Measurements from ENCODE around the gene PDE6C. TPM values are rescaled to one million over a fixed set of nuclear protein-coding genes. Genes with fewer than 3 reads are reported as not detected.

Gene PDE6C
- total and polyA plus RNA-seq, 2 of the 4 experiments (the other 2 are of a cell fraction): not detected

GRCh38 chr10:93573051-93573909 lies 39.1 kb upstream of the PDE6C start (continued):
- no peak for TF ChIP-seq CTCF (conservative IDR thresholded peaks at IDR 0.05; ENCODE audit: low read depth, low read length)

- CTCF ChIA-PET: interaction anchor here (0.6 kb wide), 1 partner anchor 32 kb away, joined by 3 read pairs; no protein-coding TSS in a partner anchor
- no peak overlapping the region for H2BK120ac ChIP-seq (ENCODE audit: low read depth, low read length)
- WGBS, 2 experiments (ENCODE audit: extremely low coverage in 2 of 2, insufficient read length in 1 of 2): no CpG with 5 or more reads among the region's 3 CpGs
- no peak overlapping the region for H4K91ac ChIP-seq (ENCODE audit: insufficient read depth, low read depth, low read length)
- H2BK5ac ChIP-seq (ENCODE audit: low read depth, low read length, poor library complexity, severe bottlenecking): no peak overlapping the region
- H2AK5ac ChIP-seq (ENCODE audit: low read depth, low read length): no peak overlapping the region
- no peaks in the 10 kb centered on the region for H3K79me1 ChIP-seq (ENCODE audit: low read depth in 1 of 2, low read length in 2 of 2)
- BruUV-seq (replicated peaks): no TSS peak
- no peaks in the 10 kb centered on the region for H3K9me1 ChIP-seq (ENCODE audit: insufficient read depth, low read length)
- H3K4me1 ChIP-seq (ENCODE audit: control insufficient read depth, insufficient read depth, low read length): no peaks in the 10 kb centered on the region
- no peak for TF ChIP-seq NFE2L2 (IDR thresholded peaks at IDR 0.05; ENCODE audit: low read depth, low read length)
- in situ Hi-C loops (cut with MboI; ENCODE audit: low sequenced_read_pairs) (no loop called here), intact Hi-C loops (cut with micrococcal nuclease) (no loop called here), dilution Hi-C loops (cut with HindIII; ENCODE audit: low sequenced_read_pairs, unreplicated experiment) (no loop called here)
- no peak overlapping the region for H4K5ac ChIP-seq (ENCODE audit: low read depth, low read length)
- H3K36me3 ChIP-seq (ENCODE audit: control insufficient read depth, insufficient read depth, low read length): no peaks in the 10 kb centered on the region
- no peak overlapping the region for H3K4me2 ChIP-seq (ENCODE audit: low read depth, low read length)
- H3K27ac ChIP-seq (ENCODE audit: insufficient read depth, low read length): no peak overlapping the region
- no peak overlapping the region for H3K4ac ChIP-seq (ENCODE audit: low read depth, low read length)
- POLR2A ChIA-PET (ENCODE audit: unreplicated experiment): no interaction called here
- no peak overlapping the region for H4K8ac ChIP-seq (ENCODE audit: low read depth in 2 of 2, low read length in 2 of 2)
- H4K20me1 ChIP-seq (ENCODE audit: insufficient read depth, low read length): no peaks in the 10 kb centered on the region
- no peak overlapping the region for H3K4me3 ChIP-seq (ENCODE audit: insufficient read depth, low read depth, low read length)
- DNase-seq (no peak), ATAC-seq (ENCODE audit: low read depth) (no peak)
- no peak overlapping the region for H2AFZ ChIP-seq (replicated peaks; ENCODE audit: low read length, poor library complexity)
- H3K9ac ChIP-seq (ENCODE audit: low read depth, low read length): no peak overlapping the region
- H3K14ac ChIP-seq (replicated peaks; ENCODE audit: low read depth, low read length): no peak overlapping the region
- no peak overlapping the region for H3K18ac ChIP-seq (ENCODE audit: low read depth, low read length)
- no peak overlapping the region for H2AK9ac ChIP-seq (replicated peaks; ENCODE audit: low read depth, low read length, poor library complexity)
- no peak overlapping the region for H3K23ac ChIP-seq (ENCODE audit: low read depth, low read length)
- peaks cover 54% of the 10 kb centered on the region for H3K27me3 ChIP-seq (ENCODE audit: control insufficient read depth, insufficient read depth, low read length)
- H3K9me3 ChIP-seq (ENCODE audit: control insufficient read depth, insufficient read depth, low read length): no peaks in the 10 kb centered on the region
- no peak overlapping the region for H3K56ac ChIP-seq (ENCODE audit: extremely low read depth, insufficient read depth, low read length)
- H2BK20ac ChIP-seq (ENCODE audit: low read depth, low read length): no peak overlapping the region
- H2BK15ac ChIP-seq (ENCODE audit: low read depth, low read length): no peak overlapping the region
These were observed 38.4 kb upstream of the PDE6C start for GRCh38 chr10:93573924-93574323.
